ENCODE data around the gene MYEOV.

The MYEOV gene

GRCh38 chr11:69298267-69299022 lies 4.5 kb downstream of the MYEOV start:
- CTCF ChIA-PET, result interaction anchor here (0.6 to 1.6 kb wide), 4 partner anchors 167 to 345 kb away, joined by 3 to 5 read pairs (median 5); no protein-coding TSS in a partner anchor
- no peak for TF ChIP-seq PRDM4 (tag by site-specific recombination; IDR thresholded peaks at IDR 0.05)
- no peak for TF ChIP-seq SCRT2 (tag by site-specific recombination; IDR thresholded peaks at IDR 0.05)
- no peak for TF ChIP-seq ZNF26 (tag by site-specific recombination; IDR thresholded peaks at IDR 0.05)
- no peak for TF ChIP-seq ZNF324 (tag by site-specific recombination; IDR thresholded peaks at IDR 0.05)
- no peak for TF ChIP-seq ZNF2 (tag by site-specific recombination; IDR thresholded peaks at IDR 0.05)
- TF ChIP-seq ZNF280C (tag by site-specific recombination; IDR thresholded peaks at IDR 0.05), result no peak
- TF ChIP-seq GLI2 (tag by site-specific recombination; IDR thresholded peaks at IDR 0.05; ENCODE audit: borderline replicate concordance, low read depth), result no peak
- TF ChIP-seq ZNF645 (tag by site-specific recombination; IDR thresholded peaks at IDR 0.05), result no peak
- no peak for TF ChIP-seq SP2 (tag by site-specific recombination; IDR thresholded peaks at IDR 0.05)
- no peak for TF ChIP-seq ZNF10 (tag by site-specific recombination; IDR thresholded peaks at IDR 0.05)
- no peak for TF ChIP-seq ZNF23 (tag by site-specific recombination; IDR thresholded peaks at IDR 0.05; ENCODE audit: borderline replicate concordance)
- TF ChIP-seq ZNF449 (tag by site-specific recombination; IDR thresholded peaks at IDR 0.05), result no peak
- no peak for TF ChIP-seq ZNF157 (tag by site-specific recombination; IDR thresholded peaks at IDR 0.05)
- no peak for TF ChIP-seq ZNF239 (tag by site-specific recombination; IDR thresholded peaks at IDR 0.05)
- TF ChIP-seq ZNF600 (tag by site-specific recombination; IDR thresholded peaks at IDR 0.05), result no peak
- Histone ChIP-seq H3K27ac (ENCODE audit: extremely low read depth, low read depth, low read length) (no peak overlapping the region), H3K4me1 (ENCODE audit: control insufficient read depth, insufficient read depth, low read length) (peaks cover 6% of the 10 kb centered on the region; the same call in 1 of the 2 replicates), H3K4me3 (ENCODE audit: low read depth, low read length) (no peak overlapping the region), H3K9me3 (ENCODE audit: control insufficient read depth, insufficient read depth, low read depth, low read length) (no peaks in the 10 kb centered on the region), H3K36me3 (ENCODE audit: control insufficient read depth in 2 of 2, insufficient read depth in 1 of 2, low read length in 2 of 2) (no peaks in the 10 kb centered on the region)
- POLR2A ChIA-PET, result no interaction called here

- H3K4me1 ChIP-seq (ENCODE audit: control insufficient read depth, insufficient read depth, low read length), result peaks cover 6% of the 10 kb centered on the region; the same call in 1 of the 2 replicates
- CTCF ChIA-PET, result interaction anchor here (0.6 to 0.8 kb wide), 3 partner anchors 18 to 173 kb away, joined by 4 to 5 read pairs (median 5); no protein-coding TSS in a partner anchor
- H3K27ac ChIP-seq (ENCODE audit: extremely low read depth, low read depth, low read length), result no peak overlapping the region
- no peaks in the 10 kb centered on the region for H3K9me3 ChIP-seq (ENCODE audit: control insufficient read depth, insufficient read depth, low read depth, low read length)
- POLR2A ChIA-PET, result no interaction called here
- TF ChIP-seq ZNF214 (tag by site-specific recombination; IDR thresholded peaks at IDR 0.05; ENCODE audit: borderline replicate concordance) (no peak), ZNF24 (tag by site-specific recombination; IDR thresholded peaks at IDR 0.05) (no peak), ZNF121 (tag by site-specific recombination; IDR thresholded peaks at IDR 0.05) (no peak), GLIS1 (tag by site-specific recombination; IDR thresholded peaks at IDR 0.05) (peak; percentile 29; the same call in 1 of the 2 replicates), ZNF426 (tag by site-specific recombination; IDR thresholded peaks at IDR 0.05) (no peak)
- H3K36me3 ChIP-seq (ENCODE audit: control insufficient read depth in 2 of 2, insufficient read depth in 1 of 2, low read length in 2 of 2), result no peaks in the 10 kb centered on the region
- no peak overlapping the region for H3K4me3 ChIP-seq (ENCODE audit: low read depth, low read length)
Measured at GRCh38 chr11:69299023-69299461, 5.1 kb downstream of the MYEOV start.

Data from HEK293 (cell line).